Chondrocyte (in vitro differentiated cells): Measurements from ENCODE around the gene BCAR1. TPM values are rescaled to one million over a fixed set of nuclear protein-coding genes. Genes with fewer than 3 reads are reported as not detected.

Experiments used
- DNase-seq: peaks from one replicate; pipeline ENCODE4 v3.0.0; 2021; ENCODE audit warnings: mixed read lengths, low spot score
- H3K27ac Mint-ChIP-seq: one replicate; pipeline ENCODE4 v1.8.0; 2021; ENCODE audit warnings: mild to moderate bottlenecking, moderate library complexity, mixed read lengths; ENCODE audit not compliant: unreplicated experiment
- H3K27me3 Mint-ChIP-seq: 2 replicates; pipeline ENCODE4 v1.8.0; 2021; ENCODE audit warnings: low read depth, mixed read lengths
- H3K36me3 Mint-ChIP-seq: 2 replicates; pipeline ENCODE4 v1.8.0; 2021; ENCODE audit warnings: low read depth, mixed read lengths
- H3K4me1 Mint-ChIP-seq: 2 replicates; pipeline ENCODE4 v1.8.0; 2021; ENCODE audit warnings: low read depth, mild to moderate bottlenecking, mixed read lengths
- H3K4me3 Mint-ChIP-seq: one replicate; pipeline ENCODE4 v1.8.0; 2021; ENCODE audit warnings: mild to moderate bottlenecking, moderate library complexity, mixed read lengths; ENCODE audit not compliant: unreplicated experiment
- H3K9me3 Mint-ChIP-seq: 2 replicates; pipeline ENCODE4 v1.8.0; 2021; ENCODE audit warnings: low read depth, mixed read lengths
- total RNA-seq: library from RNA; stranded (reverse); gene quantifications from 3 replicates; pipeline ENCODE4 v1.2.1, GENCODE V29; 2021
- TF ChIP-seq, protein P1 (sequence below): fragments of 200-600 bp; sonication (generic); IDR thresholded peaks from 2 replicates; pipeline ENCODE4 v1.5.0; 2021; ENCODE audit warnings: antibody characterized with exemption, mild to moderate bottlenecking, moderate library complexity

BCAR1 gene
- total RNA-seq, 1 donor from 2014 or later = 125 TPM

GRCh38 chr16:75229172-75230031 is 22.0 kb downstream of the BCAR1 start:
- peaks cover 18% of the 10 kb centered on the region for H3K4me1 Mint-ChIP-seq
- peaks cover 29% of the 10 kb centered on the region for H3K36me3 Mint-ChIP-seq
- peak; percentile 90 for DNase-seq
- no peak overlapping the region for H3K4me3 Mint-ChIP-seq
- TF ChIP-seq, protein P1, sequence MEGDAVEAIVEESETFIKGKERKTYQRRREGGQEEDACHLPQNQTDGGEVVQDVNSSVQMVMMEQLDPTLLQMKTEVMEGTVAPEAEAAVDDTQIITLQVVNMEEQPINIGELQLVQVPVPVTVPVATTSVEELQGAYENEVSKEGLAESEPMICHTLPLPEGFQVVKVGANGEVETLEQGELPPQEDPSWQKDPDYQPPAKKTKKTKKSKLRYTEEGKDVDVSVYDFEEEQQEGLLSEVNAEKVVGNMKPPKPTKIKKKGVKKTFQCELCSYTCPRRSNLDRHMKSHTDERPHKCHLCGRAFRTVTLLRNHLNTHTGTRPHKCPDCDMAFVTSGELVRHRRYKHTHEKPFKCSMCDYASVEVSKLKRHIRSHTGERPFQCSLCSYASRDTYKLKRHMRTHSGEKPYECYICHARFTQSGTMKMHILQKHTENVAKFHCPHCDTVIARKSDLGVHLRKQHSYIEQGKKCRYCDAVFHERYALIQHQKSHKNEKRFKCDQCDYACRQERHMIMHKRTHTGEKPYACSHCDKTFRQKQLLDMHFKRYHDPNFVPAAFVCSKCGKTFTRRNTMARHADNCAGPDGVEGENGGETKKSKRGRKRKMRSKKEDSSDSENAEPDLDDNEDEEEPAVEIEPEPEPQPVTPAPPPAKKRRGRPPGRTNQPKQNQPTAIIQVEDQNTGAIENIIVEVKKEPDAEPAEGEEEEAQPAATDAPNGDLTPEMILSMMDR = no peak
- H3K27me3 Mint-ChIP-seq = no peaks in the 10 kb centered on the region
- H3K27ac Mint-ChIP-seq = no peak overlapping the region
- H3K9me3 Mint-ChIP-seq = no peaks in the 10 kb centered on the region

DNA sequence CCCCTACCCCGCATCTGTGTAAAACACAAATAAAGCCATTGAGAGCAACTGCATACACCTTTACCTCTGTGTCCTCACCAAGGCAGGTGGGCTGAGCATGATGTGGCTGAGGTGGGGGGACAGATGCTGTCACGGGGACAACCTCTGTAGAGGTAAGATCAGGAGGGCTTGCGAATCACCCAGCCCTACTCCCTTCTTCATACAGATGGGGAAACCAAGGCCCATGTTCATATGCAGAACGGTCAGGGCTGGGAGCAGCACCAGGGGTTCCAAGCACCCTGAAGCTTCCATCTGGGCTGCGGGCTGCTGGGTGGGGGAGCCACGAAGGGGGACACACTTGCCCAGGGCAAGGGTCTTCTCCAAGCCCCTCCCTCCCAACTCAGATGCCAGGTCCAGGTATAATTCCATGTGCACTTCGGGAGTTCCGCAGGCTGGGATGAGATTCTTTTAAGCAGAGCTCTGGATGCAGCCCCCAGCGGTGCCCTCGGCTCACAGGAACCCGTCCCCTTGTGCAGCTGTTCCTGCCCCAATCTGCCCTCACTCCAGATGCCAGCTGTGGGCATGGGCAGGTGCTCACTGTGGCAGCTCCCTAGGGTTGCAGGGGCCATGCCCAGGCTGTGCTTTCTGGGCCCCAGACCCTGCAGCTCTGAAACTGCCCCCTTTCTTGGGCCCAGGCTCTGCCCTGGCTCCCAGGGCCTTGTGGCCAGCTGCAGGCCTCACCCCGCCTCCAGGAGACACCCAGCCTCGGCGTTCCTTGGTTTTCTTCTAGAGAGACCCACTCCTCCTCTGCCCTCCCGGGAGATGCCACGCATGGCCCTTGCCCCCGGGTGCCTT is 23.1 kb downstream of the BCAR1 start:
- no peaks in the 10 kb centered on the region for H3K27me3 Mint-ChIP-seq

DNA sequence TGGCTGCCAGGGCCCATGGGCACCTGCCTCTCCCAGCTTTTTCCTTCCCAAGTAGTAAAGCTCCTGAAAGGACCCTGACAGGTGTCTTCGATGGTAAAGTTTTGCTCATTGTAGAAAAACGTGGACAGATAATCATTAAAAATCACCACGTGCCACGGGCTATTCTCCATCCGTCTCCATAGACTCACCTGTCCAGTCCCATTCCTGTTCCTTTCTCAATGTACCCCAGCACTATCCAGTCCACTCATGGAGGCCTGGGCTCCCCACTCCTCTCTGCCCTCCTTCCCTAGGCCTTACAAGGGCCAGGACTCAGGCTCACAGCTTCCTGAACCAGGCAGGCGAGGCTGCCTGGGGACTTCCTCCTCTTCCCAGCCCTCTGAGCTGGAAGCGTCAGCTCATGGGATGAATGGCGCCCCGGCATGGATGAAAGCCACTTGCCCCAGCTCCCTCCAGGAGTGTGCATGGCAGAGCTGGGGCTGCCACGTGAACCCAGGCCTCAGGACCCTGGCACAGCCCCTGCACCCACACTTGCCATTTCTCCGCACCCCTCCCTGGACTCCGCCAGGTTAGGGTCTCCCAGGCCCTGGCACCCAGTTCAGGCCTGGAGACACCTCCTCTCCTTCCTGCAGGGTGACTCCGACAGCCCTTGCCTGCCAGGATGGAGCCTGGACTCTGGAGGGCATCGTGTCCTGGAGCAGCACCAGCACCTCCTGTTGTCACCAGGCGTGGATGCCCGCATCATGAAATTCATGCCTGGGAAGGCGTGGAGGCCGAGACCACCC is 23.9 kb downstream of the BCAR1 start:
- TF ChIP-seq, protein P1 = no peak
- Mint-ChIP-seq H3K27ac (no peak overlapping the region), H3K27me3 (no peaks in the 10 kb centered on the region), H3K9me3 (no peaks in the 10 kb centered on the region), H3K4me1 (peaks cover 11% of the 10 kb centered on the region), H3K4me3 (no peak overlapping the region), H3K36me3 (peaks cover 21% of the 10 kb centered on the region)
- DNase-seq = no peak

More for the DNA sequence above, 23.1 kb downstream of the BCAR1 start:
- Mint-ChIP-seq H3K9me3 (no peaks in the 10 kb centered on the region), H3K27ac (no peak overlapping the region), H3K4me3 (no peak overlapping the region), H3K36me3 (peaks cover 27% of the 10 kb centered on the region), H3K4me1 (peaks cover 11% of the 10 kb centered on the region)
- TF ChIP-seq, protein P1 = no peak
- no peak for DNase-seq

GRCh38 chr16:75226550-75227360 is 24.7 kb downstream of the BCAR1 start:
- Mint-ChIP-seq H3K27me3 (no peaks in the 10 kb centered on the region), H3K4me3 (no peak overlapping the region), H3K36me3 (peaks cover 19% of the 10 kb centered on the region), H3K4me1 (peaks cover 11% of the 10 kb centered on the region), H3K9me3 (no peaks in the 10 kb centered on the region), H3K27ac (no peak overlapping the region)
- TF ChIP-seq, protein P1 = no peak
- DNase-seq = no peak
